ENCODE measurements around the gene COA7. TPM values are rescaled to one million over a fixed set of nuclear protein-coding genes. Genes with fewer than 3 reads are reported as not detected.

Gene COA7
- total and polyA plus RNA-seq, 12 donors: 3.9 to 22.4 (median 14.8) TPM

- TF ChIP-seq, protein P1, sequence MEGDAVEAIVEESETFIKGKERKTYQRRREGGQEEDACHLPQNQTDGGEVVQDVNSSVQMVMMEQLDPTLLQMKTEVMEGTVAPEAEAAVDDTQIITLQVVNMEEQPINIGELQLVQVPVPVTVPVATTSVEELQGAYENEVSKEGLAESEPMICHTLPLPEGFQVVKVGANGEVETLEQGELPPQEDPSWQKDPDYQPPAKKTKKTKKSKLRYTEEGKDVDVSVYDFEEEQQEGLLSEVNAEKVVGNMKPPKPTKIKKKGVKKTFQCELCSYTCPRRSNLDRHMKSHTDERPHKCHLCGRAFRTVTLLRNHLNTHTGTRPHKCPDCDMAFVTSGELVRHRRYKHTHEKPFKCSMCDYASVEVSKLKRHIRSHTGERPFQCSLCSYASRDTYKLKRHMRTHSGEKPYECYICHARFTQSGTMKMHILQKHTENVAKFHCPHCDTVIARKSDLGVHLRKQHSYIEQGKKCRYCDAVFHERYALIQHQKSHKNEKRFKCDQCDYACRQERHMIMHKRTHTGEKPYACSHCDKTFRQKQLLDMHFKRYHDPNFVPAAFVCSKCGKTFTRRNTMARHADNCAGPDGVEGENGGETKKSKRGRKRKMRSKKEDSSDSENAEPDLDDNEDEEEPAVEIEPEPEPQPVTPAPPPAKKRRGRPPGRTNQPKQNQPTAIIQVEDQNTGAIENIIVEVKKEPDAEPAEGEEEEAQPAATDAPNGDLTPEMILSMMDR (IDR thresholded peaks at IDR 0.05): no peak
- DNase-seq (no peak), ATAC-seq (no peak)
- H3K4me3 ChIP-seq: no peak overlapping the region
- H3K9me3 ChIP-seq: peaks cover 0 to 6% (median 0%) of the 10 kb centered on the region in 11 donors
- peaks cover 0 to 8% (median 0%) of the 10 kb centered on the region in 9 donors for H3K4me1 ChIP-seq
- H3K27ac ChIP-seq: no peak overlapping the region
- no peaks in the 10 kb centered on the region for H3K27me3 ChIP-seq
- intact Hi-C loops (cut with DNase I): loop anchor here in 5 of 10 donors (10.0 kb wide), 5 partner anchors 200 to 560 kb away; partner anchors contain the start of genes CC2D1B (in 1 of the 5), ORC1 (in 1 of the 5) and PRPF38A (in 1 of the 5)
- WGBS, 2 donors: 95 to 98% methylated on average over 1 of the region's 1 CpG
- peaks cover 0 to 38% (median 17%) of the 10 kb centered on the region in 9 donors for H3K36me3 ChIP-seq
Measured at GRCh38 chr1:52684545-52684944, 13.6 kb downstream of the COA7 start.

DNA sequence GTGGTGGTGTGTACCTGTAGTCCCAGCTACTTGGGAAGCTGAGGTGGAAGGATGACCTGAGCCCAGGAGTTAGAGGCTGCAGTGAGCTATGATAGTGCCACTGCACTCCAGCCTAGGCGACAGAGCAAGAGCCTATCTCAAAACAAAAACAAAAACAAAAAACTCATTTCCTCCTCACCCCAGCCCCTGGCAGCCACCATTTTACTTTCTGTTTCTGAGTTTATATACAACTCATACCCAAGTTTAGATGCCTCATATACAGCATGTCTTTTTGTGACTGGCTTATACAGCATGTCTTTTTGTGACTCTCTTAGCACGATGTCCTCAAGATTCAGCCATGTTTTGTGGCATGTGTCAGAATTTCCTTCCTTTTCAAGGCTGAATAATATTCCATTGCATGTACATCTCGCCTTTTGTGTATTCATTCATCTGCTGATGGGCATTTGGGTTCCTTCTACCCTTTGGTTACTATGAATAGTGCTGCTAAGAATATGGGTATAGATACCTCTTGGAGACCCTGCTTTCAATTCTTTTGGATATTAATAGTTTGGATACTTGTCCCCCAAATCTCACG is 14.7 kb downstream of the COA7 start:
- ATAC-seq: no peak
- no peak for DNase-seq
- Histone ChIP-seq H3K9me3 (peaks cover 0 to 6% (median 0%) of the 10 kb centered on the region in 11 donors), H3K27ac (no peak overlapping the region), H3K4me3 (no peak overlapping the region), H3K36me3 (peaks cover 0 to 28% (median 10%) of the 10 kb centered on the region in 9 donors), H3K27me3 (no peaks in the 10 kb centered on the region), H3K4me1 (peaks cover 0 to 8% (median 0%) of the 10 kb centered on the region in 9 donors)
- WGBS, 2 donors: 93% methylated on average over 4 of the region's 4 CpGs
- TF ChIP-seq, protein P1 (IDR thresholded peaks at IDR 0.05): no peak
- intact Hi-C loops (cut with DNase I): loop anchor here in 5 of 10 donors (10.0 kb wide), 5 partner anchors 199 to 559 kb away; partner anchors contain the start of genes CC2D1B (in 1 of the 5), ORC1 (in 1 of the 5) and PRPF38A (in 1 of the 5)

GRCh38 chr1:52681136-52681535 is 17.0 kb downstream of the COA7 start:
- Histone ChIP-seq H3K4me3 (no peak overlapping the region), H3K27me3 (no peaks in the 10 kb centered on the region), H3K4me1 (peaks cover 0 to 22% (median 10%) of the 10 kb centered on the region in 9 donors), H3K36me3 (peaks cover 0 to 7% (median 0%) of the 10 kb centered on the region in 9 donors), H3K9me3 (no peaks in the 10 kb centered on the region), H3K27ac (no peak overlapping the region)
- intact Hi-C loops (cut with DNase I): loop anchor here in 5 of 10 donors (10.0 kb wide), 5 partner anchors 196 to 556 kb away; partner anchors contain the start of genes CC2D1B (in 1 of the 5), ORC1 (in 1 of the 5) and PRPF38A (in 1 of the 5)
- TF ChIP-seq, protein P1 (IDR thresholded peaks at IDR 0.05): no peak
- no peak for ATAC-seq
- no peak for DNase-seq
- WGBS, 2 donors: 87 to 92% methylated on average over 4 of the region's 4 CpGs

DNA sequence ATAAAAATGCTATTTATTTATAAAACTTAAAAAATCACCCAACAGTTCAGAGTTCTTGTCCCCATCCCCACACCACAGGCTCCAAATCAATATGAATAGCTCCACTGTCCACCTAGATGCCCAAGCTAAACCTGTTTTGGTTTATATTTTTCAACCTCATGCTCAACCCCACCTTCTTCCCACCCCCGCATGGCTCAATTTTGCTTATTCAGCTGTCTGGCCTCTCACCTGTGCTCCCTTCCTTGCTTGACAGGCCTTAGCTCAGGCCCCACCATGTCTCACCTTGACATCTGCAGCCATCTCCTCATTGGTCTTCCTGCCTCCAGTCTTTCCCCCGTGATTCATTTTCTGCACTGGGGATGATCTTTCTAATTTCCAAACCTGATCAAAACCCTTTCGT is 17.8 kb downstream of the COA7 start:
- Histone ChIP-seq H3K4me1 (peaks cover 0 to 19% (median 10%) of the 10 kb centered on the region in 9 donors), H3K27me3 (no peaks in the 10 kb centered on the region), H3K27ac (no peak overlapping the region), H3K36me3 (peaks cover 0 to 7% (median 0%) of the 10 kb centered on the region in 9 donors), H3K4me3 (no peak overlapping the region), H3K9me3 (no peaks in the 10 kb centered on the region)
- intact Hi-C loops (cut with DNase I): loop anchor here in 5 of 10 donors (10.0 kb wide), 5 partner anchors 196 to 556 kb away; partner anchors contain the start of genes CC2D1B (in 1 of the 5), ORC1 (in 1 of the 5) and PRPF38A (in 1 of the 5)
- ATAC-seq (no peak), DNase-seq (no peak)
- TF ChIP-seq, protein P1 (IDR thresholded peaks at IDR 0.05): no peak
- 90 to 91% methylated on average over 3 of the region's 3 CpGs for WGBS, 2 donors
